Vagina (tissue), 2 donors: Measurements from ENCODE around the gene TECR.

Experiments used
- CTCF ChIP-seq, 3 experiments: fragments of 450-650 bp in 2 of 3; fragments of 200-600 bp in 1 of 3; sonication (generic) in 1 of 3; IDR thresholded peaks; one replicate each; pipeline ENCODE4 v1.5.1; 2017 to 2019; ENCODE audit warnings: antibody characterized with exemption in 3 of 3, mild to moderate bottlenecking in 2 of 3, moderate library complexity in 2 of 3
- POLR2AphosphoS5 ChIP-seq, 2 donors: sonication (generic); formaldehyde crosslinking; IDR thresholded peaks; one replicate each; pipeline ENCODE4 v1.9.0; 2017; ENCODE audit warnings: antibody characterized with exemption in 2 of 2, mild to moderate bottlenecking in 2 of 2, low read depth in 1 of 2; ENCODE audit not compliant: insufficient read depth in 1 of 2

GRCh38 chr19:14520543-14520942 is 8.9 kb upstream of the TECR start:
- TF ChIP-seq CTCF (IDR thresholded peaks at IDR 0.05) = no peak
- no peak for TF ChIP-seq POLR2AphosphoS5 (IDR thresholded peaks at IDR 0.05; ENCODE audit: insufficient read depth in 1 of 2, low read depth in 1 of 2)
